Nephron (organoid): ENCODE measurements around the gene ARFGAP3.

ENCODE experiments used
- H3K27ac Mint-ChIP-seq, 3 experiments: 2 replicates each; pipeline ENCODE4 v1.8.0; 2020; ENCODE audit warnings: mixed read lengths in 3 of 3, mild to moderate bottlenecking in 2 of 3, moderate library complexity in 1 of 3
- H3K27me3 Mint-ChIP-seq: 2 replicates; pipeline ENCODE4 v1.8.0; 2021; ENCODE audit warnings: low read depth, mild to moderate bottlenecking, moderate library complexity, mixed read lengths
- H3K36me3 Mint-ChIP-seq: 2 replicates; pipeline ENCODE4 v1.8.0; 2020; ENCODE audit warnings: low read depth, mixed read lengths
- H3K4me1 Mint-ChIP-seq: 2 replicates; pipeline ENCODE4 v1.8.0; 2020; ENCODE audit warnings: mixed read lengths
- H3K4me3 Mint-ChIP-seq, 3 experiments: 2 replicates each; pipeline ENCODE4 v1.8.0; 2020; ENCODE audit warnings: mild to moderate bottlenecking in 3 of 3, mixed read lengths in 3 of 3, moderate library complexity in 2 of 3
- H3K9me3 Mint-ChIP-seq: 2 replicates; pipeline ENCODE4 v1.8.0; 2020; ENCODE audit warnings: mixed read lengths
- CTCF ChIP-seq, 3 experiments: fragments of 200-600 bp; sonication (generic); IDR thresholded peaks; one replicate each; pipeline ENCODE4 v1.5.0; 2021; ENCODE audit warnings: antibody characterized with exemption in 3 of 3; ENCODE audit not compliant: unreplicated experiment in 3 of 3

Gene ARFGAP3

GRCh38 chr22:42860968-42861367 is 3.9 kb upstream of the ARFGAP3 start:
- peaks cover 4% of the 10 kb centered on the region for H3K36me3 Mint-ChIP-seq
- no peaks in the 10 kb centered on the region for H3K9me3 Mint-ChIP-seq
- TF ChIP-seq CTCF (IDR thresholded peaks at IDR 0.05; ENCODE audit: unreplicated experiment in 3 of 3): no peak
- H3K27me3 Mint-ChIP-seq: no peaks in the 10 kb centered on the region
- peaks cover 14% of the 10 kb centered on the region for H3K4me1 Mint-ChIP-seq
- peak overlapping the region in 2 of 3 experiments; percentile 19 to 67 for H3K27ac Mint-ChIP-seq
- H3K4me3 Mint-ChIP-seq: no peak overlapping the region

- no peaks in the 10 kb centered on the region for H3K27me3 Mint-ChIP-seq
- H3K9me3 Mint-ChIP-seq: no peaks in the 10 kb centered on the region
- no peak overlapping the region for H3K27ac Mint-ChIP-seq
- peak overlapping the region; percentile 46 to 52 (median 49) for H3K4me3 Mint-ChIP-seq
- H3K36me3 Mint-ChIP-seq: peaks cover 6% of the 10 kb centered on the region
- TF ChIP-seq CTCF (IDR thresholded peaks at IDR 0.05; ENCODE audit: unreplicated experiment in 3 of 3): no peak
- peaks cover 15% of the 10 kb centered on the region for H3K4me1 Mint-ChIP-seq
These were observed 890 bp upstream of the ARFGAP3 start for GRCh38 chr22:42857845-42858481.

- Mint-ChIP-seq H3K9me3 (no peaks in the 10 kb centered on the region), H3K27me3 (no peaks in the 10 kb centered on the region), H3K36me3 (peaks cover 3% of the 10 kb centered on the region), H3K4me3 (peak overlapping the region; percentile 90 to 95 (median 94)), H3K27ac (peak overlapping the region; percentile 90 to 94 (median 92)), H3K4me1 (peaks cover 15% of the 10 kb centered on the region)
- TF ChIP-seq CTCF (IDR thresholded peaks at IDR 0.05; ENCODE audit: unreplicated experiment in 3 of 3): no peak
These were observed 751 bp downstream of the ARFGAP3 start for GRCh38 chr22:42856179-42856864.

- Mint-ChIP-seq H3K9me3 (no peaks in the 10 kb centered on the region), H3K27me3 (no peaks in the 10 kb centered on the region), H3K36me3 (peaks cover 3% of the 10 kb centered on the region), H3K27ac (peak overlapping the region; percentile 90 to 94 (median 92)), H3K4me1 (peaks cover 13% of the 10 kb centered on the region), H3K4me3 (peak overlapping the region; percentile 90 to 95 (median 94))
- TF ChIP-seq CTCF (IDR thresholded peaks at IDR 0.05; ENCODE audit: unreplicated experiment in 3 of 3): no peak
These were observed 1.4 kb downstream of the ARFGAP3 start for GRCh38 chr22:42855721-42856120.

GRCh38 chr22:42855211-42855610 is 1.9 kb downstream of the ARFGAP3 start:
- Mint-ChIP-seq H3K36me3 (peaks cover 3% of the 10 kb centered on the region), H3K9me3 (no peaks in the 10 kb centered on the region), H3K4me3 (peak overlapping the region; percentile 71 to 84 (median 81)), H3K27me3 (no peaks in the 10 kb centered on the region), H3K27ac (no peak overlapping the region), H3K4me1 (peaks cover 9% of the 10 kb centered on the region)
- TF ChIP-seq CTCF (IDR thresholded peaks at IDR 0.05; ENCODE audit: unreplicated experiment in 3 of 3): no peak
